Medulla oblongata (tissue), 1 donor: ENCODE results near the gene GAA.
A peak's percentile ranks its signal among the peaks of the same experiment; 100 is the strongest.

Experiments
- DNase-seq: peaks from one replicate; pipeline ENCODE4 v3.0.0-alpha.2; 2015; ENCODE audit errors: extremely low spot score

Gene GAA

GRCh38 chr17:80101011-80101945 is at the start of gene GAA:
GAA (plus strand) TSS chr17:80101581; CDS start chr17:80104587, 3,006 bp downstream.
- DNase-seq, result peak; percentile 90

GRCh38 chr17:80051681-80052080 is 49.7 kb upstream of the GAA start:
- no peak for DNase-seq

- DNase-seq, result no peak
Observed at GRCh38 chr17:80053102-80053501, 48.3 kb upstream of the GAA start.

GRCh38 chr17:80055597-80055996 is 45.8 kb upstream of the GAA start:
- DNase-seq, result no peak

- DNase-seq, result no peak
Observed at GRCh38 chr17:80058311-80058955, 42.9 kb upstream of the GAA start.

- no peak for DNase-seq
Observed at GRCh38 chr17:80060644-80061043, 40.7 kb upstream of the GAA start.

GRCh38 chr17:80061421-80061820 is 40.0 kb upstream of the GAA start:
- no peak for DNase-seq

GRCh38 chr17:80063830-80064585 is 37.4 kb upstream of the GAA start:
- no peak for DNase-seq

GRCh38 chr17:80064696-80065095 is 36.7 kb upstream of the GAA start:
- no peak for DNase-seq

- no peak for DNase-seq
Observed at GRCh38 chr17:80065478-80066170, 35.8 kb upstream of the GAA start.

- no peak for DNase-seq
Observed at GRCh38 chr17:80067393-80067986, 33.9 kb upstream of the GAA start.

- no peak for DNase-seq
Observed at GRCh38 chr17:80068301-80069222, 32.8 kb upstream of the GAA start.

GRCh38 chr17:80070375-80071115 is 30.8 kb upstream of the GAA start:
- no peak for DNase-seq

GRCh38 chr17:80071116-80071841 is 30.1 kb upstream of the GAA start:
- peak; percentile 81 for DNase-seq

GRCh38 chr17:80072410-80072809 is 29.0 kb upstream of the GAA start:
- DNase-seq, result no peak

- no peak for DNase-seq
Observed at GRCh38 chr17:80080081-80080480, 21.3 kb upstream of the GAA start.

- no peak for DNase-seq
Observed at GRCh38 chr17:80081596-80081995, 19.8 kb upstream of the GAA start.

- DNase-seq, result peak; percentile 83
Observed at GRCh38 chr17:80082403-80083135, 18.8 kb upstream of the GAA start.
